ENCODE data around the gene HNRNPF. TPM values are rescaled to one million over a fixed set of nuclear protein-coding genes. Genes with fewer than 3 reads are reported as not detected.
A peak's percentile ranks its signal among the peaks of the same experiment; 100 is the strongest.
"Not testable (repeated sequence)": the region's sequence is repeated elsewhere in the genome, so short reads cannot be mapped to it uniquely, and the experiment has no call there.

Gene HNRNPF
- total RNA-seq, 1 donor from 2014 or later, result 268 TPM

DNA sequence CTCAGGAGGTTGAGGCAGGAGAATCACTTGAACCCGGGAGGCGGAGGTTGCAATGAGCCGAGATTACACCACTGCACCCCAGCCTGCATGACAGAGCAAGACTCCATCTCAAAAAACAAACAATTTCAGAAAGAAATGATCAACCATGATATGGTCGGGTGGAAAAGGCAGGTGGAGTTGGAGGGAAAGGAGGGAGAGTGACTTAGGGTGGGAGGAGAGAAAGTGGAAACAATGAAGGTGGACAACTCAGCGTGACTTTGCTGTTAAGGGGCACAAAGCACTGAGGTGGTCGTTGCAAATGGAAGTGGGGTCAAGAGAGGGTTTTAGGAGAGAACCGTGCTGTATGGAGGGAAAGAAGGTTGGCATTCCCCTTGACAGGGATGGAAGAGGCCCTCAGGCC is 67.5 kb downstream of the HNRNPF start:
- no peak for DNase-seq (ENCODE audit: low read depth)
- H3K36me3 ChIP-seq (ENCODE audit: control insufficient read depth, insufficient read depth, low read length), result no peaks in the 10 kb centered on the region
- H3K27me3 ChIP-seq (ENCODE audit: control insufficient read depth, insufficient read depth, low read length), result no peaks in the 10 kb centered on the region
- no peak overlapping the region for H3K4me3 ChIP-seq (ENCODE audit: low read depth, low read length)
- TF ChIP-seq, protein P1, sequence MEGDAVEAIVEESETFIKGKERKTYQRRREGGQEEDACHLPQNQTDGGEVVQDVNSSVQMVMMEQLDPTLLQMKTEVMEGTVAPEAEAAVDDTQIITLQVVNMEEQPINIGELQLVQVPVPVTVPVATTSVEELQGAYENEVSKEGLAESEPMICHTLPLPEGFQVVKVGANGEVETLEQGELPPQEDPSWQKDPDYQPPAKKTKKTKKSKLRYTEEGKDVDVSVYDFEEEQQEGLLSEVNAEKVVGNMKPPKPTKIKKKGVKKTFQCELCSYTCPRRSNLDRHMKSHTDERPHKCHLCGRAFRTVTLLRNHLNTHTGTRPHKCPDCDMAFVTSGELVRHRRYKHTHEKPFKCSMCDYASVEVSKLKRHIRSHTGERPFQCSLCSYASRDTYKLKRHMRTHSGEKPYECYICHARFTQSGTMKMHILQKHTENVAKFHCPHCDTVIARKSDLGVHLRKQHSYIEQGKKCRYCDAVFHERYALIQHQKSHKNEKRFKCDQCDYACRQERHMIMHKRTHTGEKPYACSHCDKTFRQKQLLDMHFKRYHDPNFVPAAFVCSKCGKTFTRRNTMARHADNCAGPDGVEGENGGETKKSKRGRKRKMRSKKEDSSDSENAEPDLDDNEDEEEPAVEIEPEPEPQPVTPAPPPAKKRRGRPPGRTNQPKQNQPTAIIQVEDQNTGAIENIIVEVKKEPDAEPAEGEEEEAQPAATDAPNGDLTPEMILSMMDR (IDR thresholded peaks at IDR 0.05; ENCODE audit: insufficient read depth, low read length, poor library complexity, severe bottlenecking), result no peak

DNA sequence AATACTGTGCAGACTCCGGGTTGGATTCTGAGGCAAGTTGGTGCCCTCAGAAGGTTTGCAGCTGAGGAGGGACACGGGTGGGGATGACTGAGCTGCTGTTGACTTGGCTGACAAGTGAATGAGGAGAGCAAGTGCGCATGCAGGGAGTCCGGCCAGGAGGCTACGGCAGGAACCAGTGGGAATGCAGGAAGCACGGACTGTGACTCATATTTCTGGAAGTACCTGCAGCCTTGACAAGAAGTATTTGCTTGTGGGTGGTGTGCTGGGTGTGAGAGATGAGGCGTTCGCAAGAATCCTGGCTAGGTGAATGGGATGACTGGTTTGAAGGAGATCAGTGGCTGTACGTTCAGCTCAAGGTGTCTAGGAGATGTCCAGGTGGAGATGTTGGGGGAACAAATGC is 68.4 kb downstream of the HNRNPF start:
- no peaks in the 10 kb centered on the region for H3K27me3 ChIP-seq (ENCODE audit: control insufficient read depth, insufficient read depth, low read length)
- H3K4me3 ChIP-seq (ENCODE audit: low read depth, low read length), result no peak overlapping the region
- no peaks in the 10 kb centered on the region for H3K36me3 ChIP-seq (ENCODE audit: control insufficient read depth, insufficient read depth, low read length)
- peak; percentile 66 for DNase-seq (ENCODE audit: low read depth)
- TF ChIP-seq, protein P1 (IDR thresholded peaks at IDR 0.05; ENCODE audit: insufficient read depth, low read length, poor library complexity, severe bottlenecking), result no peak

DNA sequence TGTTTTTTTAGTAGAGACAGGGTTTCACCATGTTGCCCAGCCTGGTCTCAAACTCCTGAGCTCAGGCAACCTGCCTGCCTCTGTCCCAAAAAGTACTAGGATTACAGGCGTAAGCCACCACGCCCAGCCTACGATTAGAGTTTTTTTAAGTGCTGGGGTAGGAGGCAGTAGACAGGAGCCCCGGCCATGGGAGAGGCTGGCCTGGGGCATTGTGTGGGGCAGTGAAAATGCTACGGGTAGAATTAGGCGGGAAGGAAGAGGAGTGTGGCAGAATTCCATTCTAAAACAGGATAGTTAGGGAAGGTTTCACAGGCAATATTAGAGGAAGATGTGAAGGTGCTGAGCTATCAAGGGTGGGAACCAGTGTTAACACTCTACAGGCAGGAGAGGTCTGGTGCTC is 68.9 kb downstream of the HNRNPF start:
- TF ChIP-seq, protein P1 (IDR thresholded peaks at IDR 0.05; ENCODE audit: insufficient read depth, low read length, poor library complexity, severe bottlenecking), result no peak
- H3K36me3 ChIP-seq (ENCODE audit: control insufficient read depth, insufficient read depth, low read length), result no peaks in the 10 kb centered on the region

DNA sequence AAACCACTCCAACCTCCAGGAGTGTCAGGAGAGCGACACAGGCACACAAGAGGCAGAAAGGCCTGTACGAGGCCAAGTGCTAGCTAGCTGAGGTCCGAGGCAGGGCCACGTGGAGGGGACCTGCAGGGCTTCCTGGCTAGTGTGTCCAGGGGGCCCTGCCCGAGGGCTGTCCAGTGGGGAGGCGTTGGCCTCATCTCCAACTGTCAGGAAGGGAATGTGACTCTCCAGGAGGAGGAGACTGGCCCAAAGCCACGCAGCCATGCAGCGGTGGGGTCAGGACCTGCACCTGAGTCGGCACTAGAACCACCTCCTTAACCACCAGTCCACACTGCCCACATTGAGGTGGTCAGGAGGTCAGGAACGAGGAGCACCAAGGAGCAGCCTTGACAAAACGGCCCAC is 69.8 kb downstream of the HNRNPF start:
- TF ChIP-seq, protein P1 (IDR thresholded peaks at IDR 0.05; ENCODE audit: insufficient read depth, low read length, poor library complexity, severe bottlenecking), result no peak
- no peaks in the 10 kb centered on the region for H3K36me3 ChIP-seq (ENCODE audit: control insufficient read depth, insufficient read depth, low read length)
- DNase-seq (ENCODE audit: low read depth), result no peak
- H3K4me3 ChIP-seq (ENCODE audit: low read depth, low read length), result no peak overlapping the region
- no peaks in the 10 kb centered on the region for H3K27me3 ChIP-seq (ENCODE audit: control insufficient read depth, insufficient read depth, low read length)

More for the DNA sequence above, 68.9 kb downstream of the HNRNPF start:
- H3K4me3 ChIP-seq (ENCODE audit: low read depth, low read length), result no peak overlapping the region
- no peaks in the 10 kb centered on the region for H3K27me3 ChIP-seq (ENCODE audit: control insufficient read depth, insufficient read depth, low read length)
- no peak for DNase-seq (ENCODE audit: low read depth)

DNA sequence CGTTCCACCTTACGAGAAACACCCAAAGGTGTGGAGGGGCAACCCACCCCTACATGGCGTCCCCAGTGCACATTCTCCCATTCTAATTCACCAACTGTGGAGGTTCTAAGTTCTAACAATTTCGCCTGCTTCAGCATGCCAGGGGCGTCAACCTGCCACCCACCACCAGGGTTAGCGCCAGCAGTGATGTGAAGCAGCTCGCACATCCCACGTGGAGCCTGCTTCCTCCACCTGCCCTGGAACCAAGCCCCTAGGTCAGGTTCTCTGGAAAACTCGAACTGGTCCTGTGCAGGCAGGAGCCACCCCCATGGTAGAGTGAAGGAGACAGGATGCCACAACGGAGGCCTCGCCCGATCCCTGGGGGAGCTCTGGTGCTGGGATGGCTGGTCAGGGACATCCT is 70.9 kb downstream of the HNRNPF start:
- TF ChIP-seq, protein P1 (IDR thresholded peaks at IDR 0.05; ENCODE audit: insufficient read depth, low read length, poor library complexity, severe bottlenecking), result no peak
- H3K36me3 ChIP-seq (ENCODE audit: control insufficient read depth, insufficient read depth, low read length), result no peaks in the 10 kb centered on the region
- DNase-seq (ENCODE audit: low read depth), result no peak
- H3K4me3 ChIP-seq (ENCODE audit: low read depth, low read length), result no peak overlapping the region
- H3K27me3 ChIP-seq (ENCODE audit: control insufficient read depth, insufficient read depth, low read length), result no peaks in the 10 kb centered on the region

DNA sequence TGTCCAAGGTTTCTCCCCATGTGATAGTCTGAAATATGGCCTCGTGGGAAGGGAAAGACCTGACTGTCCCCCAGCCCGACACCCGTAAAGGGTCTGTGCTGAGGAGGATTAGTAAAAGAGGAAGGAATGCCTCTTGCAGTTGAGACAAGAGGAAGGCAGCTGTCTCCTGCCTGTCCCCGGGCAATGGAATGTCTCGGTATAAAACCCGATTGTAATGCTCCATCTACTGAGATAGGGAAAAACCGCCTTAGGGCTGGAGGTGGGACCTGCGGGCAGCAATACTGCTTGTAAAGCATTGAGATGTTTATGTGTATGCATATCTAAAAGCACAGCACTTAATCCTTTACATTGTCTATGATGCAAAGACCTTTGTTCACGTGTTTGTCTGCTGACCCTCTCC is 71.5 kb downstream of the HNRNPF start:
- not testable (repeated sequence) for DNase-seq (ENCODE audit: low read depth); H3K36me3 ChIP-seq (ENCODE audit: control insufficient read depth, insufficient read depth, low read length); H3K27me3 ChIP-seq (ENCODE audit: control insufficient read depth, insufficient read depth, low read length); H3K4me3 ChIP-seq (ENCODE audit: low read depth, low read length)

Data from kidney epithelial cell (primary cell).